ENCODE measurements around the gene ACAD9.
A peak's percentile ranks its signal among the peaks of the same experiment; 100 is the strongest.

Gene ACAD9

GRCh38 chr3:128942161-128942952 lies 62.9 kb downstream of the ACAD9 start:
- no peak for DNase-seq

GRCh38 chr3:128945041-128945877 lies 65.8 kb downstream of the ACAD9 start:
- no peak for DNase-seq

GRCh38 chr3:128945878-128946175 lies 66.4 kb downstream of the ACAD9 start:
- DNase-seq, result no peak

- DNase-seq, result no peak
These were observed 67.0 kb downstream of the ACAD9 start for GRCh38 chr3:128946411-128946810.

- DNase-seq, result no peak
These were observed 69.7 kb downstream of the ACAD9 start for GRCh38 chr3:128949158-128949557.

GRCh38 chr3:128950223-128950938 lies 71.0 kb downstream of the ACAD9 start:
- DNase-seq, result peak; percentile 10

GRCh38 chr3:128956440-128956839 lies 77.0 kb downstream of the ACAD9 start:
- no peak for DNase-seq

All from hematopoietic multipotent progenitor cell treated with erythropoietin and hydrocortisone succinate and interleukin-3 and kit ligand, for 6 days (in vitro differentiated cells).